Amygdala (tissue), 56 donors: ENCODE measurements around the gene PLEKHA4.
"Not testable (repeated sequence)": the region's sequence is repeated elsewhere in the genome, so short reads cannot be mapped to it uniquely, and the experiment has no call there.

Experiments used
- DNase-seq, 56 donors: peaks; one replicate each; lab custom pipeline; 2025; lab: John Stamatoyannopoulos, UW

Gene PLEKHA4

GRCh38 chr19:48806818-48807589 lies 61.4 kb downstream of the PLEKHA4 start:
- DNase-seq, result peak in 22 of 56 donors; percentile 7 to 75 (median 39)

- DNase-seq, result peak in 20 of 56 donors; percentile 12 to 75 (median 50)
Measured at GRCh38 chr19:48806518-48806817, 61.9 kb downstream of the PLEKHA4 start.

GRCh38 chr19:48805452-48805851 lies 63.0 kb downstream of the PLEKHA4 start:
- DNase-seq, result no peak

GRCh38 chr19:48804496-48804895 lies 63.9 kb downstream of the PLEKHA4 start:
- DNase-seq, result peak in 18 of 56 donors; percentile 7 to 51 (median 22)

GRCh38 chr19:48802623-48803022 lies 65.8 kb downstream of the PLEKHA4 start:
- no peak for DNase-seq

- no peak for DNase-seq
Measured at GRCh38 chr19:48799358-48800300, 68.8 kb downstream of the PLEKHA4 start.

GRCh38 chr19:48798937-48799336 lies 69.5 kb downstream of the PLEKHA4 start:
- no peak for DNase-seq

GRCh38 chr19:48797103-48797502 lies 71.3 kb downstream of the PLEKHA4 start:
- no peak for DNase-seq

GRCh38 chr19:48796298-48797083 lies 71.9 kb downstream of the PLEKHA4 start:
- DNase-seq, result no peak

- DNase-seq, result peak in 4 of 56 donors; percentile 19 to 54 (median 48)
Measured at GRCh38 chr19:48795685-48796070, 72.7 kb downstream of the PLEKHA4 start.

GRCh38 chr19:48795055-48795684 lies 73.2 kb downstream of the PLEKHA4 start:
- DNase-seq, result peak; percentile 29 to 97 (median 90)

GRCh38 chr19:48794291-48794690 lies 74.1 kb downstream of the PLEKHA4 start:
- no peak for DNase-seq

- DNase-seq, result no peak
Measured at GRCh38 chr19:48793271-48793670, 75.1 kb downstream of the PLEKHA4 start.

GRCh38 chr19:48787331-48787730 lies 81.1 kb downstream of the PLEKHA4 start:
- not testable (repeated sequence) for DNase-seq
